Endometrial microvascular endothelial cells (primary cell): ENCODE results near the gene KLF17. TPM values are rescaled to one million over a fixed set of nuclear protein-coding genes. Genes with fewer than 3 reads are reported as not detected.

Experiments used
- in situ Hi-C: cut with HindIII; loops from 2 replicates; pipeline ENCODE4 v1.10.0; 2017; ENCODE audit warnings: low sequenced_read_pairs, low pct_unique_long_range_greater_than_20kb; ENCODE audit errors: inconsistent ontology term
- total RNA-seq: library from RNA; depleted of rRNA; stranded (reverse); fragments of >200 nt; gene quantifications from one replicate; pipeline ENCODE4 v1.2.3, GENCODE V29; 2015; ENCODE audit errors: inconsistent ontology term

KLF17 gene
- total RNA-seq, 1 donor from 2014 or later, result not detected

DNA sequence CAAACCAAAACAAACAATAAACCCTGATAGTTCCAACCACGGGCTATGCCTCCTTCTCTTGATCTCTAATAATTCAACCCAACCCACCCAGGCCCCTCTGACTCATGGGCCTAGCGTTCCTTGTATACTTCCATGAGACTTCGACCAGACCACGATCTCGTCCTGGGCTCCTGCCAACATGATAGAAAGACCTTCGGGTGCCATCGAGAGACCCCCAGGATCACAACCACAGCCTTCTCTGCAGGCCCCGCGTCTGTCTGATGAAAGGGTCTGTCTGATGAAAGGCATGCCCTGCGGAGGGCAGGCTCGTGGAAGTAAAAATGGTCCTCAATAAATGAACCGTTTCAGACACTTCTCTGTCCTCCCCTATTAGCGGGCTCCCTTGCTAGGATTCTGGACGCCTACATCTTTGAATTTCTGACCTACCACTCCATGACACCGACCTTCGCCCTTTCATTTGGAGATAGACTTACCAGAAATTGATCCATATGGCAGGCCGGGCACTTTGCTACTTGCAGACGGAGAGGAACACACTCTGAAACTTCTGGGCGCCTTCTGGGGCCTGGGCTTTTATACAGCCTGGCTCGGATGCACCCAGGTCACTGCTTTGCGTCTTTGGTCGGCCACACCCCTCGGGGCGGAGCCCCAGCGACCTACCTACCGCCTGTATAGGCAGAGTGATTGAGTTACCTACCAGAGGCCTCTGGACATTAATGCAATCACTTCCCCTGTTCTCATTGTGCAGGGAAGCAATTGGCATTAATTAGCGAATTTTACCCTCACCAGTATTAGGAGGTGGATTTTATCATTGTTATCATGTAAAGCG is 28.1 kb downstream of the KLF17 start:
- in situ Hi-C loops, result no loop called here

DNA sequence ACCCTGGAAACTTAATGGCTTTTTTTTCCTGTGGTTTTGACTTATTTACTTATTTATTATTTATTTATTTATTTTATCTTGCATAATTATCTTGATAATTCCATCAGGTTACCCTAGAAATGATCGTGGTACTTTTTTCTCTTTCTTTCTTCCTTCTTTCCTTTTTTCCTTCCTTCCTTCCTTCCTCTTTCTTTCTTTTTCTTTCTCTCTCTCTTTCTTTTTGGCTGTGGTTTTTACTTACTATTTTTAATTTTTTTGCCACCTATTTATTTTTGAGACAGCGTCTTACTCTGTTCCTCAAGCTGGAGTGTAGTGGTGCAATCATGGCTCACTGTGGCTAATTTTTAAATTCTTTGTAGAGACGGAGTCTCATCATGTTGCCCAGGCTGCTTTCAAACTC is 29.0 kb downstream of the KLF17 start:
- in situ Hi-C loops, result no loop called here

DNA sequence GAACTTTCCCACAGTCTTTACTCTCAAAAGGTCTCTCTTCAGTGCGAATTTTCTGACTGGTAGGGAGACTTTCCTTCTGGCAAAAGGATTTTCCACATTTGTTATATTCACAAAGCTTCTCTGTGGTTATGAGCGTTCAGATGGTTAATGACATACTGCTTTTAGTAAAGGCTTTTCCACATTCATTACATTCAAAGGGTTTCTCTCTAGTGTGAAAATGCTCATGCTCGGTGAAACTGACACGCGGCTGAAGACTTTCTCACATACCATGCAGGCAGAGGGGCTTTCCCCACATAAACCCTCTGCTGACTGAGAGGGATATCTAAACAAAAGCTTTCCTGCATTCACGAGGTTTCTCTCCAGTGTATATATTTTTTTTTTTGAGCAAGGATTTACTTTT is 32.7 kb downstream of the KLF17 start:
- in situ Hi-C loops, result no loop called here

DNA sequence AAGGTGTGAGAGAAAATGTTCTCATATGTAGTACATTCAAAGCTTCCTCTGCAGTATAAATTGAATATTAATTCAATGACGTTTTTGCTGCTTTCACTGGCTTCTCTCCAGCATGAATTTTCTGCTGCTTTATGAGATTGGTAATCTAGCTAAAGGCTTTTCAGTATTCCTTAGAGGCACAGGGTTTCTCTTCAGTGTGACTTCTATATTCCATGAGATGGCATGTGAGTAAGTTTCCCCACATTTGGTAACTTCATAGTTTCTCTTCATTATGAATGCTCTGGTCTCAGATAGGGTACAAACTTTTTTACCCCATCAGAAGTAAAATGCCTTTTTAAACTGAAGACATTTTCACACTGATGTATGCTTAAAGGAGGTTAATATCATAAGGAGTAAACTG is 33.2 kb downstream of the KLF17 start:
- in situ Hi-C loops, result no loop called here

DNA sequence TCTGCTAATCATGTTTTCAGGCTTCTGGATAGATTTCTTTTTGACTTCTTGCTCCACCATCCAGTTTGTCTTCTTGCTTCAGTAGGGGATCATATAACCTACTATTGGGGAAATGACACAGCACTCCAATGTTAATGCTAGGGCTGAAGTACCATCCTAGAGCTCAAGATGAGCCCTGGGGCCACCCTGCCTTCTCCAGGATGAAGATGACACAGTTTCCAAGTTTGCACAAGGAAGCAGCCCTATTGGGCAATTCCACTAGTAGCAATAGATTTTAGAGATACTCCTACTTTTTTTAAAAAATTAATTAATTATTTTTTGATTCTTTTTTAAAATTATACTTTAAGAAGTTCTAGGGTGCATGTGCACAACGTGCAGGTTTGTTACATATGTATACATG is 34.1 kb downstream of the KLF17 start:
- in situ Hi-C loops, result no loop called here

DNA sequence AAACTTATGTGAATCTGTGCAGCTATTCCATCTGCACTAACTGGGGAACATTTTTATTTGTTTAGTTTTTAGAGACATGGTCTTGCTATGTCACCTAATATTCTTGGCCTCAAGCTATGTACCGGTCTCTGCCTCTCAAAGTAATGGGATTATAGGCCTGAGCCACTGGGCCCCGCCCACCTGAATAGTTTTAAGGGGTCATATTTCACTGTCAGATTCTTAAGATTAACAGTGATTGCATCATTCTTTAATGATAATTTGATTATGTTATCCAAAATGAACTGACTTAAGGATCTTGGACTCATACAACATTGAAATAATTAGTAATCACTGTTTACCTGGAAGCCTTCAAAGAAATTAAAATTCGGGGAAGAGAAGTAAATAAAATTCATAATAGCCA is 35.4 kb downstream of the KLF17 start:
- in situ Hi-C loops, result no loop called here

DNA sequence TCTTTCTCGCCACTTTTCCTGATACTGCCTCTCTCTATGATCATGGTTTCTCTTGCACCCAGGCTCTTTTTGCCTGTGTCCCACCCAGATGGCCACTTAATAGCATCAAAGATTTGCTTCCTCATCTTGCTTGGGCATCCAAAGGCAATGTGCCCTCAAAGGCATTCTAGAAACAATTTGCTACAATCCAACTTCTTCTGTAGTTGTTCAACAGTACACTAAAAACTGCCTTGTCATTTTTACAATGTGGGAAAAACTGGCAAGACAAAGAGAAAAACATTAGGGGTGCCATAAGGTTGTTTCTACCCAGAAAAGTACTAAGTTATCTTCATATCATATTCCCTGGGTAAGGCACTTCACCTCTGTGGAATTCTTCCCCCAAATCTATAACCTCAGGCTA is 39.3 kb downstream of the KLF17 start:
- in situ Hi-C loops, result no loop called here

DNA sequence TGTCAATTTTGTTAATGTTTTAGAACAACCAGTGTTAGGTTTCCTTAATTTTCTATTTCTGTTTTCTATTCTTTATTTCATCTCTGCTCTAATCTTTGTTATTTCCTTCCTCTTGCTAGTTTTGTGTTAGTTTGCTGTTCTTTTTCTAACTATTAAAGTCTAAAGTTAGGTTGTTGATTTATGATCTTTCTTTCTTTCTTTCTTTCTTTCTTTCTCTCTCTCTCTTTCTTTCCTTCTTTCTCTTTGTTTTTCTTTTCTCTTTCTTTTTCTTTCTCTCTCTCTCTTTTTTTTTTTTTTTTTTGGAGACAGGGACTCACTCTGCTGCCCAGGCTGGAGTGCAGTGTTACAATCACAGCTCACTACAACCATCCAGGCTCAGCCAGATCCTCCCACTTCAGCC is 40.2 kb downstream of the KLF17 start:
- in situ Hi-C loops, result no loop called here

DNA sequence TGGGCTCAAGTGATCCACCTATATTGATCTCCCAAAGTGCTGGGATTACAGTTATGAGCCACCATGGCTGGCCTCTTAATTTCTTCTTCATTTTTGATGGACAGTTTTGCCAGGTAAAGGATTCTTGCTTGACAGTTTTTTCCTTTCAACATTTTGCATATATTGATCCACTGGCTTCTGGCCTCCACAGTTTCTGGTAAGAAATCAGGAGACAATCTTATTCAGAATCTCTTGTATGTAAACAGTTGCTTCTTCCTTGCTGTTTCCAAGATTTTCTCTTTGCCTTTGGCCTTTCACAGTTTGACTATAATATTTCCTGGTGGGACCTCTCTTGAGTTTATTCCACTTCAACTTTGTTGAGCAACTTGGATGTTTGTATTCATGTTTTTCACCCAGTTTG is 42.9 kb downstream of the KLF17 start:
- in situ Hi-C loops, result no loop called here

DNA sequence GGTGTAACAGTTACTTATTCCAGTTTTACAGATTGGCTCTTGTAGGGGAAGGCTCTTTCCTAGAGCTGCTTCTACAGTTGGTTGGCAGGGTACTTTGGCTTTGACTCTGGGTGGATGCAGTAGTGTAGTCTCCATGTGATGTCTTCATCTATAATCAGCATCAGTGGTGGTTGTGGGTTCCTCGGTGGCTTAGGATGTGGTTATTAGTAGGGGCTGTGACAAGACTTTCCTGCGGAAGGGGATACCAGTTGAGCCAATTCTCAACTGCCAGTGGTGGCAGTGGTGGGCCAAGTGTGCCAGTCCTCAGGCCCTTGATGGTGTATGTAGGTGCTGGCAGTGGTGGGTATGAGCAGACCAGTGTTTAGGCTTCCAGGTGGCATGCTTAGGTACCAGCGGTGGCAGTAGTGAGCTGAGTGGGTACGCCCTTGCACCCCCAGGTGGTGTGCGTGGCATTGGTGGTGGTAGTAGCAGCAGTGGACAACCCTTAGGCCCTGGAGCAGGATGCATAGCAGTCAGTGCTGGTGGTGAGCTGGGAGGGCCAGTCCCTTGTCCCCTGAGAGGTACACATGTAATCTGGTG is 50.0 kb downstream of the KLF17 start:
- in situ Hi-C loops, result no loop called here

DNA sequence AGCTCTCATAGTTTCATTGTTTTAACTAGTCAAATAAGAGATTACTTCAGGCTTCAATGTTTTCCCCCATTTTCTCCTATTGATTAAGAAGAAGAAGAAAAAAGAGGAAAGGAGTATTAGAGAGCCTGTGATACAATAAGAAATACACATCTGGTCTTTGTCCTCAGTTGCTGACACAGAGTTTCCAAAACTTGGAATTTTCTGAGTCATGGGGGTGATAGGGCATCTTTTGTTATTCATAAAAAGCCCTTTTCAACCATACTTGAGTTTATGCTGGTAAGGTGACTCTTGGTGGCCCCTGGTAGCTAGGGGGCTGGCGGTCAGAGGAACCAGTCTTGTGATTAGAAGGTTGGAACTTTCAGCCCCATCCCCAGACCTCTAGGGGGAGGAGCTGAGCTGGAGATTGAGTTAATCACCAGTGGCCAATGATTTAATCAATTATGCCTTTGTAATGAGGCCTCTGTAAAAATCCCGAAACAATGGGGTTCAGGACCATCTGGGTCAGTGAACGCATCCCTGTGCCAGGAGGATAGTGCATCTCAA is 51.7 kb downstream of the KLF17 start:
- in situ Hi-C loops, result no loop called here

DNA sequence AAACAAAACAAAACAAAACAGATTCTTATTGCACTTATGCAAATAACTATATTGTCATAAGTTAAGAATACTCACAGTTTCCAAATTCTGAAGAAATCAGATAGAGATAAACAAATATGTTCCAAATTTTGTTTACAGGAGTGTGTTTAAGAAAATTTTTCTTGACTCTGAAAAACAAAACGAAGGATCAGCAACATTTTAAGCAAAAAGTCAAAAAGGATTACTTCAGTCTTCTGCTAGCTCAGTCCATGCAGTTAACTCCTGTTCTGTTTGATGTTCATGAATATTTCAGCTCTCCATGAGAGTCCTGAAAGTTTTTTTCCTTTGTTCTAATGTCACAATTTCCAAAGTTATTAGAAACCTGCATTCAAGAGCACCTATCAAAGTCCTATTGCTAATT is 56.0 kb downstream of the KLF17 start:
- in situ Hi-C loops, result no loop called here

Other genes starting within 250 kb of the KLF17 start
- gene ARTN, start 185.0 kb upstream of the KLF17 start, total RNA-seq, result not detected
- gene IPO13, start 171.9 kb upstream of the KLF17 start, total RNA-seq, result 23.5 TPM
- gene DPH2, start 148.8 kb upstream of the KLF17 start, total RNA-seq, result 63.8 TPM
- gene ATP6V0B, start 143.9 kb upstream of the KLF17 start, total RNA-seq, result 123 TPM
- 115 TPM for gene B4GALT2, start 139.6 kb upstream of the KLF17 start, total RNA-seq
- 1.3 TPM for gene CCDC24, start 127.2 kb upstream of the KLF17 start, total RNA-seq
- 0.28 TPM for gene SLC6A9, start 87.4 kb upstream of the KLF17 start, total RNA-seq
- not detected for gene KLF18, start 22.8 kb downstream of the KLF17 start, total RNA-seq
- gene DMAP1, start 94.7 kb downstream of the KLF17 start, total RNA-seq, result 29.3 TPM
- gene ERI3, start 236.4 kb downstream of the KLF17 start, total RNA-seq, result 59.5 TPM